GM13977 (cell line): ENCODE data around the gene SIGLEC9.
"Not testable (repeated sequence)": the region's sequence is repeated elsewhere in the genome, so short reads cannot be mapped to it uniquely, and the experiment has no call there.

ENCODE experiments used
- DNase-seq: peaks from one replicate; pipeline ENCODE4 v3.0.0; 2012; ENCODE audit warnings: low spot score
- CTCF ChIP-seq: IDR thresholded peaks from 2 replicates; pipeline ENCODE4 v1.5.1; 2012; ENCODE audit warnings: mild to moderate bottlenecking, control low read depth; ENCODE audit not compliant: insufficient read depth; ENCODE audit errors: extremely low read depth, missing control alignments
- in situ Hi-C: fragments of 300-500 bp; cut with MboI; formaldehyde crosslinking; loops from one replicate; pipeline ENCODE4 v1.12.0; 2022; ENCODE audit warnings: low sequenced_read_pairs, low pct_unique_long_range_greater_than_20kb, mixed read lengths, inconsistent platforms; ENCODE audit not compliant: unreplicated experiment

SIGLEC9 gene

GRCh38 chr19:51166846-51167490, 42.3 kb downstream of the SIGLEC9 start:
- TF ChIP-seq CTCF = no peak
- in situ Hi-C loops = loop anchor here (25.0 kb wide), 1 partner anchor 495 kb away; no protein-coding TSS in a partner anchor
- no peak for DNase-seq

- in situ Hi-C loops = loop anchor here (25.0 kb wide), 1 partner anchor 494 kb away; no protein-coding TSS in a partner anchor
- DNase-seq = no peak
- TF ChIP-seq CTCF = no peak
These were observed 44.0 kb downstream of the SIGLEC9 start for GRCh38 chr19:51168564-51169282.

GRCh38 chr19:51169283-51169918, 44.7 kb downstream of the SIGLEC9 start:
- in situ Hi-C loops = loop anchor here (25.0 kb wide), 1 partner anchor 493 kb away; no protein-coding TSS in a partner anchor
- peak; percentile 76 for TF ChIP-seq CTCF
- not testable (repeated sequence) for DNase-seq

GRCh38 chr19:51172223-51172622, 47.5 kb downstream of the SIGLEC9 start:
- no peak for TF ChIP-seq CTCF
- DNase-seq = no peak
- in situ Hi-C loops = loop anchor here (25.0 kb wide), 1 partner anchor 490 kb away; no protein-coding TSS in a partner anchor

GRCh38 chr19:51173681-51174080, 49.0 kb downstream of the SIGLEC9 start:
- TF ChIP-seq CTCF = no peak
- in situ Hi-C loops = loop anchor here (25.0 kb wide), 1 partner anchor 489 kb away; no protein-coding TSS in a partner anchor
- no peak for DNase-seq

- TF ChIP-seq CTCF = no peak
- DNase-seq = no peak
- in situ Hi-C loops = no loop called here
These were observed 54.5 kb downstream of the SIGLEC9 start for GRCh38 chr19:51179256-51179655.
